ENCODE data around the gene LYZL4. TPM values are rescaled to one million over a fixed set of nuclear protein-coding genes. Genes with fewer than 3 reads are reported as not detected.

The LYZL4 gene
- not detected in 3 replicates for total RNA-seq

DNA sequence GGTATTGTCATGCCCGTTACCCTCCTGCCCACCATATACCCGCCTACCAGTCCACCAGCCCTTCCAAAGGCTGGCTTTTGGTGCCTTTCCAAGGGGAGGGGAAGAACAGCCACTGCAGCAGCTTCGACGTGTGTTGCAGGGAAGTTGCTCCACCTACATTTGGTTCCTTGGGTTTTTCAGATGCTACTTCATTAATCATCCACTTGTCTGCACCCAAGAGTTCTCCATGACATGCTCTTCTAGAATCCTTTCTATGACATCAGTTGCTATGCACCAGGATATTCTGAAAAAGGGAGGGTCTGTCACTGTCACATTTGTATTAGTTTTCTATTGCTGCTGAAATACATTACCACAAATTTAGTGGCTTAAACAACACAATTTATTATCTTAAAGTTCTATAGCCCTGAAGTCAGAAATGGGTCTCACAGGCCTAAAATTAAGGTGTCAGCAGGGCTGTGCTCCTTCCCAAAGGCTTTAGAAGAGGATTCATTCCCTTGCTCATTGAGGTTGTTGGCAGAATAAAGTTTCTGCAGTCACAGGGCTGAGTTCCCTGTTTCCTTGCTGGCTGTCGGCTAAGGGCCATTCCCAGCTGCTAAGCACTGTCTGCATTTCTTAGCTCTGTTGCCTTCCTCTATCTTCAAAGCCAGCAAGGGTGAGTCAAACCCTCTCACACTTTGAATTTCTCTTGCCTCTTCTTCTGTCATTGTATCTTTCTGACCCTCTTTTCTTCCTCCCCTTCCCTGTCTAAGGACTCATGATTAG, at the start of gene LYZL4:
Gene LYZL4 (minus strand): TSS at position 241 of the 762 bp plus-strand sequence. CDS start 3,359 bp downstream, outside the sequence.
- Mint-ChIP-seq H3K9me3 (no peaks in the 10 kb centered on the region), H3K27me3 (ENCODE audit: low read depth) (peaks cover 30% of the 10 kb centered on the region), H3K27ac (no peak within 1 kb of the TSS), H3K4me1 (peaks cover 2% of the 10 kb centered on the region), H3K4me3 (no peak within 1 kb of the TSS), H3K36me3 (no peaks in the 10 kb centered on the region)
- no peak for DNase-seq (ENCODE audit: low spot score in 2 of 2, unreplicated experiment in 2 of 2)
- TF ChIP-seq, protein P1, sequence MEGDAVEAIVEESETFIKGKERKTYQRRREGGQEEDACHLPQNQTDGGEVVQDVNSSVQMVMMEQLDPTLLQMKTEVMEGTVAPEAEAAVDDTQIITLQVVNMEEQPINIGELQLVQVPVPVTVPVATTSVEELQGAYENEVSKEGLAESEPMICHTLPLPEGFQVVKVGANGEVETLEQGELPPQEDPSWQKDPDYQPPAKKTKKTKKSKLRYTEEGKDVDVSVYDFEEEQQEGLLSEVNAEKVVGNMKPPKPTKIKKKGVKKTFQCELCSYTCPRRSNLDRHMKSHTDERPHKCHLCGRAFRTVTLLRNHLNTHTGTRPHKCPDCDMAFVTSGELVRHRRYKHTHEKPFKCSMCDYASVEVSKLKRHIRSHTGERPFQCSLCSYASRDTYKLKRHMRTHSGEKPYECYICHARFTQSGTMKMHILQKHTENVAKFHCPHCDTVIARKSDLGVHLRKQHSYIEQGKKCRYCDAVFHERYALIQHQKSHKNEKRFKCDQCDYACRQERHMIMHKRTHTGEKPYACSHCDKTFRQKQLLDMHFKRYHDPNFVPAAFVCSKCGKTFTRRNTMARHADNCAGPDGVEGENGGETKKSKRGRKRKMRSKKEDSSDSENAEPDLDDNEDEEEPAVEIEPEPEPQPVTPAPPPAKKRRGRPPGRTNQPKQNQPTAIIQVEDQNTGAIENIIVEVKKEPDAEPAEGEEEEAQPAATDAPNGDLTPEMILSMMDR (IDR thresholded peaks at IDR 0.05; ENCODE audit: unreplicated experiment): no peak

DNA sequence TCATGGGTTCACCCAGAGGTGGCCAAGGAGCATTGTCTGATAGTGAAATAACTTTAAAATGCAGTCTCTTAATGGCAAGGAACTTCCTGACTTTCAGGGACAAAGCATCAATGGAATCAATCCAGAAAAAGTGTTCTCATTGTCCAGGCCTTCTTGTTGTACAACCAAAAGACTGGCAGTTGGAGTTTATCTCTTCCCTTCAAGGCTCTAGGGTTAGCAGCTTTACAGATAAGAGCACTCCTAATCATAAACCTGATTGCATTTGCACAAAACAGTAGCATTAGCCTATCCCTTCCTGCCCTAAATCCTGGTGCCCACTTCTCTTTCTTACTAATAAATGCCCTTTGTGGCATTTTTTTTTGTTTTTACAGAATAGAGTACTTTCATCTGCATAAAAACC, 48.7 kb upstream of the LYZL4 start:
- TF ChIP-seq, protein P1 (IDR thresholded peaks at IDR 0.05; ENCODE audit: unreplicated experiment): no peak
- Mint-ChIP-seq H3K4me1 (no peaks in the 10 kb centered on the region), H3K27ac (no peak overlapping the region), H3K9me3 (peaks cover 11% of the 10 kb centered on the region), H3K27me3 (ENCODE audit: low read depth) (peaks cover 15% of the 10 kb centered on the region), H3K4me3 (no peak overlapping the region), H3K36me3 (no peaks in the 10 kb centered on the region)
- DNase-seq (ENCODE audit: low spot score in 2 of 2, unreplicated experiment in 2 of 2): no peak

GRCh38 chr3:42456211-42456610, 45.8 kb upstream of the LYZL4 start:
- no peaks in the 10 kb centered on the region for H3K4me1 Mint-ChIP-seq
- DNase-seq (ENCODE audit: low spot score in 2 of 2, unreplicated experiment in 2 of 2): no peak
- peaks cover 16% of the 10 kb centered on the region for H3K9me3 Mint-ChIP-seq
- H3K27ac Mint-ChIP-seq: no peak overlapping the region
- H3K27me3 Mint-ChIP-seq (ENCODE audit: low read depth): peaks cover 18% of the 10 kb centered on the region
- H3K4me3 Mint-ChIP-seq: no peak overlapping the region
- TF ChIP-seq, protein P1 (IDR thresholded peaks at IDR 0.05; ENCODE audit: unreplicated experiment): no peak
- no peaks in the 10 kb centered on the region for H3K36me3 Mint-ChIP-seq

- TF ChIP-seq, protein P1 (IDR thresholded peaks at IDR 0.05; ENCODE audit: unreplicated experiment): no peak
- DNase-seq (ENCODE audit: low spot score in 2 of 2, unreplicated experiment in 2 of 2): no peak
- no peak overlapping the region for H3K27ac Mint-ChIP-seq
- no peak overlapping the region for H3K4me3 Mint-ChIP-seq
- peaks cover 16% of the 10 kb centered on the region for H3K9me3 Mint-ChIP-seq
- H3K27me3 Mint-ChIP-seq (ENCODE audit: low read depth): peaks cover 11% of the 10 kb centered on the region
- H3K4me1 Mint-ChIP-seq: no peaks in the 10 kb centered on the region
- H3K36me3 Mint-ChIP-seq: no peaks in the 10 kb centered on the region
Observed at GRCh38 chr3:42451546-42452230, 41.3 kb upstream of the LYZL4 start.

- H3K4me3 Mint-ChIP-seq: no peak overlapping the region
- TF ChIP-seq, protein P1 (IDR thresholded peaks at IDR 0.05; ENCODE audit: unreplicated experiment): no peak
- H3K27me3 Mint-ChIP-seq (ENCODE audit: low read depth): peaks cover 8% of the 10 kb centered on the region
- no peaks in the 10 kb centered on the region for H3K4me1 Mint-ChIP-seq
- peaks cover 16% of the 10 kb centered on the region for H3K9me3 Mint-ChIP-seq
- no peak for DNase-seq (ENCODE audit: low spot score in 2 of 2, unreplicated experiment in 2 of 2)
- H3K36me3 Mint-ChIP-seq: no peaks in the 10 kb centered on the region
- no peak overlapping the region for H3K27ac Mint-ChIP-seq
Observed at GRCh38 chr3:42451116-42451515, 40.7 kb upstream of the LYZL4 start.
